Liver (tissue), 9 donors: ENCODE data around the gene HTRA1. TPM values are rescaled to one million over a fixed set of nuclear protein-coding genes. Genes with fewer than 3 reads are reported as not detected.

ENCODE experiments used
- DNase-seq: peaks from one replicate; pipeline ENCODE4 v3.0.0-alpha.2; 2017; ENCODE audit warnings: low spot score
- H3K27ac ChIP-seq, 2 donors: one replicate each; pipeline ENCODE4 v1.7.0; 2013; ENCODE audit warnings: inconsistent platforms in 2 of 2, low read length in 2 of 2, control low read depth in 1 of 2, low read depth in 1 of 2, mild to moderate bottlenecking in 1 of 2
- H3K27me3 ChIP-seq, 4 donors: one replicate each; pipeline versions ENCODE4 v1.6.1 to v1.7.0; 2013; ENCODE audit warnings: low read length in 3 of 4, inconsistent platforms in 1 of 4, mild to moderate bottlenecking in 1 of 4, moderate library complexity in 1 of 4; ENCODE audit not compliant: control insufficient read depth in 4 of 4, insufficient read depth in 4 of 4
- H3K36me3 ChIP-seq, 4 donors: one replicate each; pipeline versions ENCODE4 v1.6.1 to v1.7.0; 2013; ENCODE audit warnings: low read length in 3 of 4, mild to moderate bottlenecking in 3 of 4, low read depth in 1 of 4, moderate library complexity in 1 of 4; ENCODE audit not compliant: control insufficient read depth in 4 of 4, insufficient read depth in 3 of 4
- H3K4me1 ChIP-seq, 4 donors: one replicate each; pipeline versions ENCODE4 v1.6.1 to v1.7.0; 2013; ENCODE audit warnings: low read length in 3 of 4, mild to moderate bottlenecking in 3 of 4, moderate library complexity in 1 of 4; ENCODE audit not compliant: control insufficient read depth in 4 of 4, insufficient read depth in 4 of 4
- H3K4me3 ChIP-seq, 3 donors: one replicate each; pipeline versions ENCODE4 v1.6.1 to v1.7.0; 2013; ENCODE audit warnings: low read length in 3 of 3, control low read depth in 1 of 3, low read depth in 1 of 3, mild to moderate bottlenecking in 1 of 3
- H3K9ac ChIP-seq, 2 donors: one replicate each; pipeline ENCODE4 v1.7.0; 2013; ENCODE audit warnings: low read length in 2 of 2, mild to moderate bottlenecking in 2 of 2, moderate library complexity in 2 of 2, control low read depth in 1 of 2, low read depth in 1 of 2
- H3K9me3 ChIP-seq, 4 donors: one replicate each; pipeline versions ENCODE4 v1.6.1 to v1.7.0; 2013; ENCODE audit warnings: low read length in 3 of 4; ENCODE audit not compliant: control insufficient read depth in 4 of 4
- EGR1 ChIP-seq, 2 donors: IDR thresholded peaks; 2 replicates each; pipeline ENCODE4 v1.6.1; 2016 to 2018; ENCODE audit warnings: antibody characterized with exemption in 2 of 2, low read depth in 2 of 2
- FOXA1 ChIP-seq: IDR thresholded peaks from 2 replicates; pipeline ENCODE4 v1.6.1; 2016; ENCODE audit warnings: antibody characterized with exemption
- FOXA2 ChIP-seq: IDR thresholded peaks from 2 replicates; pipeline ENCODE4 v1.6.1; 2016; ENCODE audit warnings: antibody characterized with exemption
- GABPA ChIP-seq, 2 donors: IDR thresholded peaks in 1 of 2; conservative IDR thresholded peaks in 1 of 2; 2 replicates each; pipeline ENCODE4 v1.6.1; 2016; ENCODE audit warnings: antibody characterized with exemption in 2 of 2, mild to moderate bottlenecking in 1 of 2, moderate library complexity in 1 of 2
- HNF4A ChIP-seq, 2 donors: conservative IDR thresholded peaks; 2 replicates each; pipeline ENCODE4 v1.6.1; 2016; ENCODE audit warnings: antibody characterized with exemption in 2 of 2, mild to moderate bottlenecking in 2 of 2
- HNF4G ChIP-seq: IDR thresholded peaks from 2 replicates; pipeline ENCODE4 v1.6.1; 2016; ENCODE audit warnings: antibody characterized with exemption
- JUND ChIP-seq, 2 donors: IDR thresholded peaks; 2 replicates each; pipeline ENCODE4 v1.6.1; 2016; ENCODE audit warnings: antibody characterized with exemption in 2 of 2
- RAD21 ChIP-seq, 2 donors: IDR thresholded peaks; 2 replicates each; pipeline ENCODE4 v1.6.1; 2016; ENCODE audit warnings: antibody characterized with exemption in 2 of 2, mild to moderate bottlenecking in 2 of 2
- RXRA ChIP-seq, 2 donors: IDR thresholded peaks; 2 replicates each; pipeline ENCODE4 v1.6.1; 2017 to 2018; ENCODE audit warnings: antibody characterized with exemption in 2 of 2, mild to moderate bottlenecking in 1 of 2
- SP1 ChIP-seq: IDR thresholded peaks from 2 replicates; pipeline ENCODE4 v1.6.1; 2018; ENCODE audit warnings: antibody characterized with exemption, mild to moderate bottlenecking
- TAF1 ChIP-seq: conservative IDR thresholded peaks from 2 replicates; pipeline ENCODE4 v1.6.1; 2016; ENCODE audit warnings: antibody characterized with exemption, mild to moderate bottlenecking
- YY1 ChIP-seq: IDR thresholded peaks from 2 replicates; pipeline ENCODE4 v1.6.1; 2016; ENCODE audit warnings: antibody characterized with exemption, mild to moderate bottlenecking
- WGBS: extraction: QIAGEN DNeasy Blood & Tissue Kit; methylation state at CpG from one replicate; pipeline ENCODE4 v1.1.7; 2013; 5-methylcytosine and 5-hydroxymethylcytosine counted together
- polyA plus RNA-seq, 2 donors: library from polyadenylated mRNA; stranded (reverse) in 1 of 2; unstranded in 1 of 2; fragments of 200-250 nt in 1 of 2; fragments of >200 nt in 1 of 2; fragmentation: Nextera tagmentation in 1 of 2; extraction: Ambion mirVana in 1 of 2; gene quantifications; one replicate each; pipeline versions ENCODE4 v1.2.1 to v1.2.3, GENCODE V29; 2013 to 2015
- total RNA-seq, 2 donors: library from RNA; depleted of rRNA; stranded (reverse); fragments of >200 nt; gene quantifications; one replicate each; pipeline ENCODE4 v1.2.3, GENCODE V29; 2014
- TF ChIP-seq, protein P1 (sequence below): IDR thresholded peaks from 2 replicates; pipeline ENCODE4 v1.6.1; 2016; ENCODE audit warnings: antibody characterized with exemption
- TF ChIP-seq, protein P2 (sequence below): fragments of 150-350 bp; IDR thresholded peaks from 2 replicates; pipeline ENCODE4 v1.5.1; 2017; ENCODE audit warnings: improper control_type of control experiment, low read depth, low read length; ENCODE audit not compliant: missing input control
- TF ChIP-seq, protein P3 (sequence below): IDR thresholded peaks from 2 replicates; pipeline ENCODE4 v1.6.1; 2016; ENCODE audit warnings: antibody characterized with exemption, mild to moderate bottlenecking
- TF ChIP-seq, protein P4 (sequence below): IDR thresholded peaks from 2 replicates; pipeline ENCODE4 v1.6.1; 2016; ENCODE audit warnings: antibody characterized with exemption
- TF ChIP-seq, protein P5 (sequence below): IDR thresholded peaks from 2 replicates; pipeline ENCODE4 v1.6.1; 2016; ENCODE audit warnings: antibody characterized with exemption
- donor health status: healthy.
- donor health status: healthy.
- donor health status: healthy.
- donor health status: healthy.
- donor health status: healthy.

Gene HTRA1
- total RNA-seq (10 to 100 TPM in 1 of 2 donors, 1 to 10 TPM in 1; 4.3 to 73.3 TPM), polyA plus RNA-seq (100 to 1,000 TPM in 1 of 2 donors, 10 to 100 TPM in 1; 71.0 to 289 TPM)

DNA sequence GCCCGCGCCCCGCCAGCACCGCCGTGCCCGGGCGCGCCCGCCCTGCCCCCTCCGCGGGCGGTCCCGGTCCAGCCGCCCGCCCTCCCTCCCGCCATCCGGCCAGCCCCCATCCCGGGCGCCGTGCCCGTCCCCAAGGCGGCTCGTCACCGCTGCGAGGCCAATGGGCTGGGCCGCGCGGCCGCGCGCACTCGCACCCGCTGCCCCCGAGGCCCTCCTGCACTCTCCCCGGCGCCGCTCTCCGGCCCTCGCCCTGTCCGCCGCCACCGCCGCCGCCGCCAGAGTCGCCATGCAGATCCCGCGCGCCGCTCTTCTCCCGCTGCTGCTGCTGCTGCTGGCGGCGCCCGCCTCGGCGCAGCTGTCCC is at the start of gene HTRA1:
Gene HTRA1 (plus strand): TSS at position 187 of the 362 bp plus-strand sequence. CDS start 100 bp downstream, at position 287.
- DNase-seq = peak; percentile 44
- H3K9me3 ChIP-seq = no peaks in the 10 kb centered on the region
- WGBS = under 1% methylated on average over 56 of the region's 56 CpGs
- H3K36me3 ChIP-seq = peaks cover 0 to 2% (median 0%) of the 10 kb centered on the region in 4 donors
- peaks cover 3 to 27% (median 15%) of the 10 kb centered on the region in 4 donors for H3K4me1 ChIP-seq
- TF ChIP-seq, protein P1, sequence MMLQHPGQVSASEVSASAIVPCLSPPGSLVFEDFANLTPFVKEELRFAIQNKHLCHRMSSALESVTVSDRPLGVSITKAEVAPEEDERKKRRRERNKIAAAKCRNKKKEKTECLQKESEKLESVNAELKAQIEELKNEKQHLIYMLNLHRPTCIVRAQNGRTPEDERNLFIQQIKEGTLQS = no peak
- no peak for TF ChIP-seq RAD21 (IDR thresholded peaks at IDR 0.05)
- TF ChIP-seq RXRA (IDR thresholded peaks at IDR 0.05) = no peak
- no peak for TF ChIP-seq HNF4G
- TF ChIP-seq, protein P2, sequence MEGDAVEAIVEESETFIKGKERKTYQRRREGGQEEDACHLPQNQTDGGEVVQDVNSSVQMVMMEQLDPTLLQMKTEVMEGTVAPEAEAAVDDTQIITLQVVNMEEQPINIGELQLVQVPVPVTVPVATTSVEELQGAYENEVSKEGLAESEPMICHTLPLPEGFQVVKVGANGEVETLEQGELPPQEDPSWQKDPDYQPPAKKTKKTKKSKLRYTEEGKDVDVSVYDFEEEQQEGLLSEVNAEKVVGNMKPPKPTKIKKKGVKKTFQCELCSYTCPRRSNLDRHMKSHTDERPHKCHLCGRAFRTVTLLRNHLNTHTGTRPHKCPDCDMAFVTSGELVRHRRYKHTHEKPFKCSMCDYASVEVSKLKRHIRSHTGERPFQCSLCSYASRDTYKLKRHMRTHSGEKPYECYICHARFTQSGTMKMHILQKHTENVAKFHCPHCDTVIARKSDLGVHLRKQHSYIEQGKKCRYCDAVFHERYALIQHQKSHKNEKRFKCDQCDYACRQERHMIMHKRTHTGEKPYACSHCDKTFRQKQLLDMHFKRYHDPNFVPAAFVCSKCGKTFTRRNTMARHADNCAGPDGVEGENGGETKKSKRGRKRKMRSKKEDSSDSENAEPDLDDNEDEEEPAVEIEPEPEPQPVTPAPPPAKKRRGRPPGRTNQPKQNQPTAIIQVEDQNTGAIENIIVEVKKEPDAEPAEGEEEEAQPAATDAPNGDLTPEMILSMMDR = no peak
- peak within 1 kb of the TSS; percentile 45 to 50 for H3K9ac ChIP-seq
- no peaks in the 10 kb centered on the region for H3K27me3 ChIP-seq
- peak within 1 kb of the TSS; percentile 41 to 90 (median 85) for H3K4me3 ChIP-seq
- peak within 1 kb of the TSS; percentile 75 to 78 for H3K27ac ChIP-seq

DNA sequence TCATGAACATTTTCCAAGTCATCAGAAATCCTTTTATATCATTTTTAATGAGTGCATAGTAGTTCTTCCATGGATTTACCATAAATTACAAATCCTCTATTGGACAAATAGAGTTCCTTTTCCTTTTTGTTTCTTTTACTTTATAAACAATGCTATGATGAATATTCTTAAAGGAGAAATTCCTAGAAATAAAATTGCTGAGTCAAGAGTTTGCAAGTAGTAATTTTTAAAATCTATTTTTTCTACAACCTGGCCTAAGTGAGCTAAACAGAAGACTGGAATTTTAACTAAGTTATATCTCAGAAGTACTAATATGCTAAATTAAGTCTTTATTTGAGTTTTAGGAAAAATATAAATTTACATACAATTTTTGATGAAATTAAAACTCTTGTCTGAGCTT is 48.0 kb upstream of the HTRA1 start:
- H3K36me3 ChIP-seq = peaks cover 0 to 9% (median 7%) of the 10 kb centered on the region in 4 donors

More for the DNA sequence above, 48.0 kb upstream of the HTRA1 start:
- no peak overlapping the region for H3K9ac ChIP-seq
- no peaks in the 10 kb centered on the region for H3K27me3 ChIP-seq
- H3K9me3 ChIP-seq = no peaks in the 10 kb centered on the region
- no peak overlapping the region for H3K27ac ChIP-seq
- no peak for DNase-seq
- no peak overlapping the region for H3K4me3 ChIP-seq
- no peaks in the 10 kb centered on the region for H3K4me1 ChIP-seq
- TF ChIP-seq, protein P1 = no peak
- TF ChIP-seq YY1 (no peak), HNF4A (conservative IDR thresholded peaks at IDR 0.05) (no peak), FOXA2 (no peak), EGR1 (IDR thresholded peaks at IDR 0.05; ENCODE audit: low read depth in 2 of 2) (no peak), TAF1 (no peak), HNF4G (no peak), JUND (IDR thresholded peaks at IDR 0.05) (no peak), FOXA1 (no peak), GABPA (IDR thresholded peaks at IDR 0.05 in 1 of 2, conservative IDR thresholded peaks at IDR 0.05 in 1 of 2) (no peak), RXRA (IDR thresholded peaks at IDR 0.05) (no peak), SP1 (no peak)
- TF ChIP-seq, protein P3, sequence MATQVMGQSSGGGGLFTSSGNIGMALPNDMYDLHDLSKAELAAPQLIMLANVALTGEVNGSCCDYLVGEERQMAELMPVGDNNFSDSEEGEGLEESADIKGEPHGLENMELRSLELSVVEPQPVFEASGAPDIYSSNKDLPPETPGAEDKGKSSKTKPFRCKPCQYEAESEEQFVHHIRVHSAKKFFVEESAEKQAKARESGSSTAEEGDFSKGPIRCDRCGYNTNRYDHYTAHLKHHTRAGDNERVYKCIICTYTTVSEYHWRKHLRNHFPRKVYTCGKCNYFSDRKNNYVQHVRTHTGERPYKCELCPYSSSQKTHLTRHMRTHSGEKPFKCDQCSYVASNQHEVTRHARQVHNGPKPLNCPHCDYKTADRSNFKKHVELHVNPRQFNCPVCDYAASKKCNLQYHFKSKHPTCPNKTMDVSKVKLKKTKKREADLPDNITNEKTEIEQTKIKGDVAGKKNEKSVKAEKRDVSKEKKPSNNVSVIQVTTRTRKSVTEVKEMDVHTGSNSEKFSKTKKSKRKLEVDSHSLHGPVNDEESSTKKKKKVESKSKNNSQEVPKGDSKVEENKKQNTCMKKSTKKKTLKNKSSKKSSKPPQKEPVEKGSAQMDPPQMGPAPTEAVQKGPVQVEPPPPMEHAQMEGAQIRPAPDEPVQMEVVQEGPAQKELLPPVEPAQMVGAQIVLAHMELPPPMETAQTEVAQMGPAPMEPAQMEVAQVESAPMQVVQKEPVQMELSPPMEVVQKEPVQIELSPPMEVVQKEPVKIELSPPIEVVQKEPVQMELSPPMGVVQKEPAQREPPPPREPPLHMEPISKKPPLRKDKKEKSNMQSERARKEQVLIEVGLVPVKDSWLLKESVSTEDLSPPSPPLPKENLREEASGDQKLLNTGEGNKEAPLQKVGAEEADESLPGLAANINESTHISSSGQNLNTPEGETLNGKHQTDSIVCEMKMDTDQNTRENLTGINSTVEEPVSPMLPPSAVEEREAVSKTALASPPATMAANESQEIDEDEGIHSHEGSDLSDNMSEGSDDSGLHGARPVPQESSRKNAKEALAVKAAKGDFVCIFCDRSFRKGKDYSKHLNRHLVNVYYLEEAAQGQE = no peak
- TF ChIP-seq, protein P4, sequence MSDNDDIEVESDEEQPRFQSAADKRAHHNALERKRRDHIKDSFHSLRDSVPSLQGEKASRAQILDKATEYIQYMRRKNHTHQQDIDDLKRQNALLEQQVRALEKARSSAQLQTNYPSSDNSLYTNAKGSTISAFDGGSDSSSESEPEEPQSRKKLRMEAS = no peak
- TF ChIP-seq, protein P5, sequence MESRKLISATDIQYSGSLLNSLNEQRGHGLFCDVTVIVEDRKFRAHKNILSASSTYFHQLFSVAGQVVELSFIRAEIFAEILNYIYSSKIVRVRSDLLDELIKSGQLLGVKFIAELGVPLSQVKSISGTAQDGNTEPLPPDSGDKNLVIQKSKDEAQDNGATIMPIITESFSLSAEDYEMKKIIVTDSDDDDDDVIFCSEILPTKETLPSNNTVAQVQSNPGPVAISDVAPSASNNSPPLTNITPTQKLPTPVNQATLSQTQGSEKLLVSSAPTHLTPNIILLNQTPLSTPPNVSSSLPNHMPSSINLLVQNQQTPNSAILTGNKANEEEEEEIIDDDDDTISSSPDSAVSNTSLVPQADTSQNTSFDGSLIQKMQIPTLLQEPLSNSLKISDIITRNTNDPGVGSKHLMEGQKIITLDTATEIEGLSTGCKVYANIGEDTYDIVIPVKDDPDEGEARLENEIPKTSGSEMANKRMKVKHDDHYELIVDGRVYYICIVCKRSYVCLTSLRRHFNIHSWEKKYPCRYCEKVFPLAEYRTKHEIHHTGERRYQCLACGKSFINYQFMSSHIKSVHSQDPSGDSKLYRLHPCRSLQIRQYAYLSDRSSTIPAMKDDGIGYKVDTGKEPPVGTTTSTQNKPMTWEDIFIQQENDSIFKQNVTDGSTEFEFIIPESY = no peak
